Sigmoid colon (tissue), 7 donors: ENCODE results near the gene TRIP13. TPM values are rescaled to one million over a fixed set of nuclear protein-coding genes. Genes with fewer than 3 reads are reported as not detected.

Experiments
- DNase-seq: peaks from one replicate; pipeline ENCODE4 v3.0.0-alpha.2; 2019
- H3K27ac ChIP-seq, 4 donors: fragments of 200-600 bp; sonication (generic); one replicate each; pipeline ENCODE4 v1.5.1; 2016 to 2019; ENCODE audit warnings: mild to moderate bottlenecking in 1 of 4
- H3K27me3 ChIP-seq, 3 donors: fragments of 200-600 bp; sonication (generic); one replicate each; pipeline ENCODE4 v1.5.1; 2019; ENCODE audit warnings: mild to moderate bottlenecking in 1 of 3
- H3K36me3 ChIP-seq, 4 donors: fragments of 200-600 bp; sonication (generic); one replicate each; pipeline ENCODE4 v1.5.1; 2016 to 2019
- H3K4me1 ChIP-seq, 4 donors: fragments of 200-600 bp; sonication (generic); one replicate each; pipeline ENCODE4 v1.5.1; 2017 to 2019
- H3K4me3 ChIP-seq, 4 donors: fragments of 200-600 bp; sonication (generic); one replicate each; pipeline ENCODE4 v1.5.1; 2017 to 2019; ENCODE audit warnings: mild to moderate bottlenecking in 2 of 4, moderate library complexity in 1 of 4
- H3K9me3 ChIP-seq, 4 donors: fragments of 200-600 bp in 3 of 4; sonication (generic) in 3 of 4; one replicate each; pipeline versions ENCODE4 v1.5.1 to v1.6.1; 2013 to 2019
- EP300 ChIP-seq, 4 donors: sonication (generic); formaldehyde crosslinking; IDR thresholded peaks; one replicate each; pipeline ENCODE4 v1.6.1; 2017; ENCODE audit warnings: antibody characterized with exemption in 4 of 4
- POLR2A ChIP-seq, 2 donors: fragments of 450-650 bp; IDR thresholded peaks; one replicate each; pipeline ENCODE4 v1.6.1; 2016; ENCODE audit warnings: antibody characterized with exemption in 2 of 2, mild to moderate bottlenecking in 2 of 2, moderate library complexity in 2 of 2
- POLR2AphosphoS5 ChIP-seq, 4 donors: sonication (generic); formaldehyde crosslinking; IDR thresholded peaks; one replicate each; pipeline ENCODE4 v1.6.1; 2017; ENCODE audit warnings: antibody characterized with exemption in 4 of 4
- WGBS, 2 donors: extraction: QIAGEN DNeasy Blood & Tissue Kit; methylation state at CpG; one replicate each; pipeline ENCODE4 v1.1.7; 2013; 5-methylcytosine and 5-hydroxymethylcytosine counted together
- intact Hi-C: fragments of 100-400 bp; cut with DNase I; formaldehyde crosslinking; loops from one replicate; pipeline ENCODE4 v1.15.1; 2023
- polyA plus RNA-seq, 3 donors: library from polyadenylated mRNA; stranded (reverse); fragments of 200-250 nt; gene quantifications; one replicate each; pipeline ENCODE4 v1.2.3, GENCODE V29; 2013
- total RNA-seq, 4 donors: library from RNA; depleted of rRNA; stranded (reverse); fragments of >200 nt; gene quantifications; one replicate each; pipeline ENCODE4 v1.1.0, GENCODE V29; 2016
- TF ChIP-seq, protein P1 (sequence below), 4 experiments: fragments of 450-650 bp in 3 of 4; fragments of 200-600 bp in 1 of 4; IDR thresholded peaks; one replicate each; pipeline ENCODE4 v1.5.1; 2016 to 2019; ENCODE audit warnings: antibody characterized with exemption in 4 of 4, mild to moderate bottlenecking in 3 of 4, moderate library complexity in 2 of 4
- donor health status: healthy with polysubstance abuse.
- donor health status: Bipolar disorder and iron deficiency.
- donor health status: healthy.

TRIP13 gene
- total and polyA plus RNA-seq, 7 donors, result 0.16 to 7.7 (median 1.0) TPM; not detected in 1

DNA sequence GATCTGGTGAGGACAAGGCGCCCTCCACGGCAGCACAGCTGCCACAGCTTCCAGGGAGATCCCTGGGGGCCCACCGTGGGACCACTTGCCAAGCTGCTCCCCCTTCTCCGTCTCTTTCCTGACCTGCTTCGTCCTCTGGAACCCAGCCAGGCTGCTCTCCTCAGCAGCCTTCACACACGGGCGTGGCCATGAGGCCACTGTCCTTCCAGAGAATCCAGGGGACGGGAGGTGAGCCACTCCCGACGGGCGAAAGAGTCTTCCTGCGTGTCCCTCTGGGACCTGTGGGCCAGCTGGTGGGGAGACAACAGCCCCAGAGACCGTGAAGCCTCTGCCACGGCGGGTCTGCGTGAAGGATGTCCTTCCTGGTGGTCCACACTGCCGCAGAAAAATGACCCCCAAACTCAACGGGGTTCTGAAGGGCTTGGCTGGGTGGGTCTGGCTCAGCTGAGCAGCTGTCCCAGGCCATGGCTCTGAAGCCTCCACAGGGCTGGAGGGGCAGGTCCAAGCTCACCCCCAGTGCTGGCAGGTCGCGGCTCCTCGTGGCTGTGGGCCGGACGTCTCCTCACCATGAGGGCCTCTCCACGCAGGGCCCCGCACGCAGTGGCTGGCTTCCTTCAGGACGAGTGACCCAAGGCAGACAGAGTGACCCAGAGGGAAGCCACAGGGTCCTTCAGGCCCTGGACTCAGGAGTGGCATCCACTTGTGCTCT is 68.5 kb downstream of the TRIP13 start:
- Histone ChIP-seq H3K4me3 (no peak overlapping the region), H3K4me1 (peaks cover 0 to 25% (median 19%) of the 10 kb centered on the region in 4 donors), H3K36me3 (no peaks in the 10 kb centered on the region), H3K9me3 (no peaks in the 10 kb centered on the region), H3K27ac (no peak overlapping the region), H3K27me3 (no peaks in the 10 kb centered on the region)
- no peak for TF ChIP-seq POLR2A (IDR thresholded peaks at IDR 0.05)
- TF ChIP-seq POLR2AphosphoS5 (IDR thresholded peaks at IDR 0.05), result no peak
- TF ChIP-seq, protein P1, sequence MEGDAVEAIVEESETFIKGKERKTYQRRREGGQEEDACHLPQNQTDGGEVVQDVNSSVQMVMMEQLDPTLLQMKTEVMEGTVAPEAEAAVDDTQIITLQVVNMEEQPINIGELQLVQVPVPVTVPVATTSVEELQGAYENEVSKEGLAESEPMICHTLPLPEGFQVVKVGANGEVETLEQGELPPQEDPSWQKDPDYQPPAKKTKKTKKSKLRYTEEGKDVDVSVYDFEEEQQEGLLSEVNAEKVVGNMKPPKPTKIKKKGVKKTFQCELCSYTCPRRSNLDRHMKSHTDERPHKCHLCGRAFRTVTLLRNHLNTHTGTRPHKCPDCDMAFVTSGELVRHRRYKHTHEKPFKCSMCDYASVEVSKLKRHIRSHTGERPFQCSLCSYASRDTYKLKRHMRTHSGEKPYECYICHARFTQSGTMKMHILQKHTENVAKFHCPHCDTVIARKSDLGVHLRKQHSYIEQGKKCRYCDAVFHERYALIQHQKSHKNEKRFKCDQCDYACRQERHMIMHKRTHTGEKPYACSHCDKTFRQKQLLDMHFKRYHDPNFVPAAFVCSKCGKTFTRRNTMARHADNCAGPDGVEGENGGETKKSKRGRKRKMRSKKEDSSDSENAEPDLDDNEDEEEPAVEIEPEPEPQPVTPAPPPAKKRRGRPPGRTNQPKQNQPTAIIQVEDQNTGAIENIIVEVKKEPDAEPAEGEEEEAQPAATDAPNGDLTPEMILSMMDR (IDR thresholded peaks at IDR 0.05), result no peak
- TF ChIP-seq EP300 (IDR thresholded peaks at IDR 0.05), result no peak
- DNase-seq, result no peak
- 60 to 71% methylated on average over 27 of the region's 27 CpGs for WGBS, 2 donors
- intact Hi-C loops, result no loop called here

DNA sequence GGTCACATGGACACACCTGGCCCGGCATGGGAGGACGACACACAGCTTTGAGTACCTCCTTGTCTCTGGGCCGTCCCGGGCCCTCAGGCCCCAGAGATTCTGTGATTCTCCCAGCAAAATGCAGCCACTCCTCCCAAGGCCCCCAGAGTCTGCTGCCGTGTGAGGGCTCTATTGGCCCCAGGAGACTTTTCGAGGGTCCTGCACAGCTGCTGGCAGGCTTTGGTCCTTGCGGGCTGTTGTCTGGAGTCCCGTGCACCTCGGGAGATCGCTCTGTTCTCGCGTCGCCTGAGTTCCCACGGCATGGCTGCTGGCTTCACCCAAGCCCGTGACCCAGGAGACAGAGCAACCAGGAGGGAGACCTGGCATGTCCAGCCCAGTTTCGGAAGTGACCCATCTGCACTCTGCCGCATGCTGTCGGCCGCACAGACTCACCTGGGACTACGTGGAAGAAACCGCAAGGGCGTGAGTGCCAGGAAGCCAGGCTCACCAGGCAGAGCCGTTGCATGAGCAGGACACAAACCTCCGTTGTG is 69.1 kb downstream of the TRIP13 start:
- H3K27me3 ChIP-seq, result no peaks in the 10 kb centered on the region
- intact Hi-C loops, result no loop called here
- no peaks in the 10 kb centered on the region for H3K36me3 ChIP-seq
- H3K4me1 ChIP-seq, result peaks cover 0 to 19% (median 13%) of the 10 kb centered on the region in 4 donors
- no peak overlapping the region for H3K4me3 ChIP-seq
- TF ChIP-seq EP300 (IDR thresholded peaks at IDR 0.05), result no peak
- no peak for TF ChIP-seq POLR2AphosphoS5 (IDR thresholded peaks at IDR 0.05)
- TF ChIP-seq POLR2A (IDR thresholded peaks at IDR 0.05), result no peak
- TF ChIP-seq, protein P1 (IDR thresholded peaks at IDR 0.05), result no peak
- WGBS, 2 donors, result 86 to 90% methylated on average over 24 of the region's 24 CpGs
- no peak for DNase-seq
- no peaks in the 10 kb centered on the region for H3K9me3 ChIP-seq
- H3K27ac ChIP-seq, result no peak overlapping the region

DNA sequence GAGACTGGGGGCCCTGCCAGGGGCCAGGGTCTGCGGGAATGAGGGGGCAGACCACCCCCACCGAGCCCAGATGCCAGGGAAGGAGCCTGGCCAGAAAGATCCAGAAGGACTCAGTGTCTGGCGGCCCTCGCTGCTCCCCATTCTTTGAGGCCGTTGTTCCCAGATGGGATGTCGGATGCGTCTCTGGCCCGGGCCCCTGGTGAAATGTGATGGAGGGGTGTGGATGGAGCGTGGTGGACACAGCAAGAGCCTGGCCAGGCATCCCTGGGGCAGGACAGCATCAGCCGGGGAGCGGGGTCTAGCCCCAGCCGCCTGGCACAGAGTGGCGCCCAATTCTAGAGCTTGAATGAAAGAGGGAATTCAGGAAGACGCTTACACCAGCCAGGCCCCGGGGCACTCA is 69.7 kb downstream of the TRIP13 start:
- DNase-seq, result no peak

DNA sequence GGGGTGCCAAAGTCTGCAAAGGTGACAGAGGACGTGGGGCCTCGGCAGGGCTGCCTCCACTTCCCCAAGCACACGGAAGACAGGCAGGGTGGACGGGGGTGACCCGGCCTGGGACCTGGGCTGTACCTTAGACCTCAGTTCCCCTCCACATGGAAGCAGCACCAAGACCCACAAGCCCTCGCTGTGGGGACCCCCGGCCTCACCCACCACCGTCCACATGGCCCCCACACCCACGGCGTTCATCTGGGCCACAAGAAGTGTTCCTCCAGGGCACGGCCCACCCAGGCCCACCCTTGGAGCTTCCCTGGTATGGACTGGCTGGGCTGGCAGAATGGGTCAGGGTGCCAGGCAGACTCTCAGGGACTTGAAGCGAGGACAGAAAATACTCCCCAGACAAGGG is 70.1 kb downstream of the TRIP13 start:
- Histone ChIP-seq H3K27ac (no peak overlapping the region), H3K27me3 (no peaks in the 10 kb centered on the region), H3K4me3 (no peak overlapping the region), H3K9me3 (no peaks in the 10 kb centered on the region), H3K36me3 (no peaks in the 10 kb centered on the region), H3K4me1 (peaks cover 0 to 9% (median 4%) of the 10 kb centered on the region in 4 donors)
- DNase-seq, result no peak
- 88 to 97% methylated on average over 12 of the region's 12 CpGs for WGBS, 2 donors
- TF ChIP-seq, protein P1 (IDR thresholded peaks at IDR 0.05), result no peak
- no peak for TF ChIP-seq EP300 (IDR thresholded peaks at IDR 0.05)
- TF ChIP-seq POLR2A (IDR thresholded peaks at IDR 0.05), result no peak
- no peak for TF ChIP-seq POLR2AphosphoS5 (IDR thresholded peaks at IDR 0.05)
- intact Hi-C loops, result no loop called here

More for the DNA sequence above, 69.7 kb downstream of the TRIP13 start:
- TF ChIP-seq, protein P1 (IDR thresholded peaks at IDR 0.05), result no peak
- Histone ChIP-seq H3K4me1 (peaks cover 0 to 13% (median 7%) of the 10 kb centered on the region in 4 donors), H3K27me3 (no peaks in the 10 kb centered on the region), H3K36me3 (no peaks in the 10 kb centered on the region), H3K9me3 (no peaks in the 10 kb centered on the region), H3K27ac (no peak overlapping the region), H3K4me3 (no peak overlapping the region)
- WGBS, 2 donors, result 82 to 91% methylated on average over 15 of the region's 15 CpGs
- intact Hi-C loops, result no loop called here
